Erythroblast (primary cell): ENCODE measurements around the gene ENHO.
"Not testable (repeated sequence)": the region's sequence is repeated elsewhere in the genome, so short reads cannot be mapped to it uniquely, and the experiment has no call there.

Experiments
- DNase-seq, 2 experiments: peaks; one replicate each; lab custom pipeline; 2025; lab: John Stamatoyannopoulos, UW
- GATA1 ChIP-seq: IDR thresholded peaks from 2 replicates; pipeline ENCODE4 v1.6.1; 2011; ENCODE audit warnings: low read depth, mild to moderate bottlenecking, control low read depth, low read length, moderate library complexity
- POLR2A ChIP-seq: IDR thresholded peaks from 2 replicates; pipeline ENCODE4 v1.6.1; 2011; ENCODE audit warnings: mild to moderate bottlenecking, low read length

The ENHO gene

DNA sequence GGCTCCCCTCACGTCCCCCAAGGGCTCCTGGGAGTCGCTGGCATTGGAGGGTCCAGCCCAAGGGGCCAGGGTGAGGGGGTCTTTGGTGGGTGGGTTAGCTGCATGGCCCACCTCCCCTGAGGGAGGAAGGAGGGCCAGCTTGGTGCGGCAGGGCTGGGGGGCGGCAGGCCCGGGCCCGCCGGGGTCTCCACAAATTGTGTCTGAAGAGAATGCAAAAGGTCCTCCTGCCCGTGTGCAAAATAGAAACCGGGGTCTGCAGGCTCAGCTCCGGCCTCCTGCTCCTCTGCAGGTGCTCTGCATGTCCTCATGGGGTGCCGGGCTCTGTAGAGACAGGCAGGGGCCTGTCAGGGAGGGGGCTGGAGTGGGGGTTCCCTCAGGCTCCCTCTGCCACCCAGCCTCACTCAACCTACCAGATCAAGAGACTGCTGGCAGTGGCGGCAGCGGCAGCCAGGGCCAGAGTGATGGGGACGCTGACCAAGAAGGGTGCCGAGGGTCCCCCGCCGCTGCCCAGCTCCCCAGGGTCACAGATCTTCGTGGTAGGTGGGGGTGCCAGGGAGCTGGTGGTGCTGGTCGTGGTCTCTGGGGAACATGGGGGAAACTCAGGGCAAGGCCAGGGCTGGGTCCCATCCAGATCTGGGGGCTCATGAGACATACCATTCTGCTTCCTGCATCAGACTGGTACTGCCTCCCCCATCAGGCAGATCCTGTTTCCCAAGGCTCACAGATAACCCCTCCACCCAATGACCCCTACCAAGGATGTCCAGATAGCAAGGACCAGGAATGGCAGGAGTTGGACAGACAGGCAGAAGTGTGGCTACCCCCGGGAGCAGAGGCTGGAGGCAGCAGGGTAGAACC is 29.2 kb upstream of the ENHO start:
- no peak for DNase-seq
- TF ChIP-seq GATA1 (no peak), POLR2A (no peak)

DNA sequence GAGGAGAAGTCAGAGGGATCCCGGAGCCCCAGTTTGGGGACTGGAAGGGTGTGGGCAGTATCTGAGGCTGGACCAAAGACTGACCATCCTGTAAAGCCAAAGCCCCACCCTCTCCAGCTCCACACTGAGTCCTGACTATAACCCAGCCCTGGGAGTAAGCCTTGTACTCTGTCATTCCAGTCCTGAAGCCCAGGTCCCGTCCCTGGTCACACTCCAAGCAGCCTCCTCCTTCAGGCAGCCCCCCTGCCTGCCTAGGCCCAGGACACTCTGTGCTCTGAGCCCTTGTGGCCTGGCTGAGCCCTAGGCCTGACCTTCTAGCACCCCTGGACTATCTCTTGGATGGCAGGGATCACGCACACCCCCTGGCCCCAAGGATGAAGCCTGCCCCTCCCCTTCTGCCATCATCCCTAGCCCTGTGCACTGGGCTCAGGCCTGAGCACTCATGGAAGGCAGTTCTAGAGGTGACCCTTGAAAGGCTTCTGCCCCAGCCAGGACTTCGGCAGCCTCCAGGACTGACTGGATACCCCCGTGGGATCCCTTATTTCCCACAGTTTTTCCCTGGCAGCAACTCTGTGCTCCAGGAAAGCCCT is 28.0 kb upstream of the ENHO start:
- no peak for DNase-seq
- TF ChIP-seq POLR2A (no peak), GATA1 (no peak)

DNA sequence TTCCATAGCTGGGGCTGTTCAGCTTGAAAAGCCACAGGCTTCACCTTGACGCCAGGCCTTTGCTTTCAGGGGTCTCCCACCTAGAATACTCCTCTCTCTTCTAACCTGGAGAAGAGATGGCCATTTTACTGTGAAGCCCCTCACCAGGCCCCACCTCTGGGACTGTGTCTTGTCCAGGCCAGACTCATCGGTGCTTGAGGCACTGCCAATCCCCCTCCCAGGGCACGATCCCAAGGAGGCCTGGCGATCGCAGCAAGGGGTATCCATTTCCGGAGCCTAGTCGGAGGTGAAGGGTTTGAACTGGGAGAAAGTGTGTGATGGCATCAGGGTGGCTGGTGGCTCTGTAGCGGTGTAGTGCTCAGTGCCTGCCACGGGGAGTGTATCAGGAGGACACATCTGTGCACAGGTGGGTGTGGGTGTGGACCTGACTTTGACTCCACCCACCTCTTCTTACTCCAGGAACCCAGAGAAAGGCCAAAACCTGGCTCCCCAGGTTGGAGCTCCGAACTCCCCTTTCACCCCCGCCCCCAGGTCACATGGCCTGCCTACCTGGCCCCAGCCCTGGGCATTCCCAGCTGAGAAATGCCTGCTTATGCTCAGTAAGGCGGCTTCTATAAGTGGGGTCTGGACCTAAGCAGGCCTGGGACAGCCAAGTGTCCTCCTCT is 27.4 kb upstream of the ENHO start:
- DNase-seq = no peak
- TF ChIP-seq GATA1 (no peak), POLR2A (no peak)

DNA sequence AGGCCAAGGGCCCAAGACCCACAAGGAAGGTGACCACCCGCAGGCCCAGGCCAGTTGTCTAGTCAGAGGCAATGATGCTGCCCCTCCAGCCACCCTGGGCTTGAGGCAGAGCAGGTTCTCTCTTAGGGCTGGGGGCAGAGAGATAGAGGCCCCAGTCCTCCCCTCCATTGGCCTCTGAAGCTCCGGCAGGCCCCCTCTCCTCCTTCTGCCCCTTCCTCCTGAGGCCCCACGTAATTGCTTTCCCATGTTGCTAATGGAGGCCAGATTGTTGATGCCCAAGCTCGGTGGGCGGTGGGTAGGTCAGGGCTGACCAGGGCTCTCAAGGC is 26.6 kb upstream of the ENHO start:
- DNase-seq = no peak
- TF ChIP-seq POLR2A (no peak), GATA1 (no peak)

DNA sequence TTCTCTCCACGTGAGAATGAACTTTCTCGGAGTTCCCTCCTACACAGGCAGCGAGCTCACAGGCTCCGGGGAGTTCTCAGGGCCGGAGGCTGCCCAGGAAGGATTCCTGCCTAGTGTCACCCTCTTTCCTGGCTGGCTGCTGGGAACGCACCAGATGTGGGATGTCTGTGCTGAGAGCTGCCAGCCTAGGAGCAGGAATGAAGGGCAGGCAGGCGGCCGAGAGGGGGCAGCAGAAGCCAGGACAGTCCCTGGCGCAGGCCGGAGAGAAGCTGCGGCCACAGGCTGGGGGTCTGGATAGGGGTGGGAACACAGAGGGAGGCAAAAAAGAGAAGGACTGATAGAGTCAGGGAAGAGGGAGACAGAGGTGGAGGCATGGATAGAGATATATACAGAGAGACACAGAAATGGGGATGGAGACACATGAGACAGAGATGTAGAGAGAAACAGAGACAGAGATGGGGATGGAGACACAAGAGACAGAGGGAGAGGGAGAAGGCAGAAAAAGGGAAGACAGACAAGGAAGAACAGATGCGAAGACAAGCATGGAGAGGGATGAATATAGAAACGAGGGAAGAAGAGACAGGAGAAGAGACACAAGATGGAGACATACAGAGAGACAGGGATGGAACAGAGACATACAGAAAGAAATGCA is 25.3 kb upstream of the ENHO start:
- DNase-seq = peak; percentile 26 to 48
- TF ChIP-seq POLR2A = no peak
- TF ChIP-seq GATA1 = no peak

DNA sequence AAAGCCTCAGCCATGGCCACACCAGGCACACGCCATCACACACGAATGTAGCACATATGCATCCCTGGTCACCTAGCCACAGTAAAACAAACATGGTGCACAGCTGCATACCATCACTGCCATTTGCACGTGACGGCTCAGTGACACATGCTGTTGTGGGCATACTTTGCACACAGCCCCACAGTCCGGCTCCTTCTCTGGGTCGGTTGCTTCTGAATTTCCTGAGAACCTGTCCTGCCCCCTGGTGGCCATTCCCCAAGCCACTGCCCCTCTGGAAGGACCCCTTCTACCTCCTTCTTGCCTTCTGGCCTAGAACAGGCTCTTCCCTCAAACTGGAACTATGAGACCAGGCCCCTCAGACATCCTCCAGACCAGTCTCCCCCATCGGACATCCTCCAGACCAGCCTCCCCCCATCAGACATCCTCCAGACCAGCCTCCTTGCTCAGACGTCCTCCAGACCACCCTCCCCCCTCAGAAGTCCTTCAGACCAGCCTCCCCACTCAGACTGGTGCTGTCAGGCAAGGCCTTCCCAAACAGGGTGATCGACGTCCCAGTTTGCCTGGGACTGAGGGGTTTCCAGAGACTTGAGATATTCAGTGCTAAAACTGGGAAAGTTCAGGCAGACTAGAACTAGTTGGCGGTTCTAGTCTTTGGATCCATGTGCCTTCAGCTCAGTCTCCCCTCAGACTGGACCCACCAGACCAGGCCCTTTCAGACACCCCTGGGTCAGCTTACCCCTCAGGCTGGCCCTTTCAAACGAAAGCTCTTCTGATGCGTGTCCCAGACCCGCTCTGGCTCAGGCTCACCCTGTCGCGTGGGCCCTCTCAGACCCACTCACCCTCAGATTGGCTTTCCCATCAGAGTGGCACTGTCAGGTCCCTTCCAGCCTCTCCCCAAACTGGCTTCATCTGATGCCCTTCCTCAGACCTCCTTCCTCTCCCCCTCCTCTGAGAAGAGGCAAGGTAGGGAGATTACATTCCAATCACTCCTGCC is 24.3 kb upstream of the ENHO start:
- no peak for TF ChIP-seq GATA1
- peak; percentile 69 to 76 for DNase-seq

DNA sequence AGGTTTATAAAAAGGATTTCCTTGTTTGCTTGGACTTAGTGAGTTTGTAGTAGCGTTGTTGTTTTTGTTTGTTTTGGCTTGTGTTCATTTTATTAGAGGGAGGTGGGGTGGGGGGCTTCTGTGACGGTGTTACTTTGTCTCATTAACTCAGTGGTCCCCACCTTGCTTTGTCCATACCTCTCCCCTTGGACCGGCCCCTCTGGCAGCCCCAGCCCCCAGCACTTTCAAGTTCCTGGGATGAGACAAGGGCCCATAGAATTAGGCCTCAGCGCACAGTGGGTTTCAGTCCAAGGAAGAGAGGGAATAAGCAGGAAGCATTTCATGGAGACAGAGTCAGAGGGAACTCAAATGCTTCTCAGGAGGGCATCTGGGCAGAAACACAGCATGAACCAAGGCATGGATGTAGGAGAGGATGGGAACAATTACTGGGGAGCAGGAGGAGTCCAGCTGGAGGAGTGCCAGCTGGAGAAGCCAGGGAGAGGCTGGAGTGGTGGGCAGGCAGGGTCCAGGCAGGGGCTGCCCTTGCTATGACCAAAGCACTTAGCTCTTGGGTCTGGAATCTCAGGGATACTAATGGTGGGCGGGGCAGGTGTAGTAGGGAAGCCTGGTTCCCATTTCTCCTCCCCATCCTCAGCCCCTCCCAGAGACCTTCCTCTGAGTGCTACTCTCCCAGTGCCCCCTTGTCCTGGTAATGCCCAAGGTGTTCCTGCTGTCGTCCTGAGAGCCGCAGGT is 23.5 kb upstream of the ENHO start:
- DNase-seq = no peak
- TF ChIP-seq POLR2A (no peak), GATA1 (no peak)

DNA sequence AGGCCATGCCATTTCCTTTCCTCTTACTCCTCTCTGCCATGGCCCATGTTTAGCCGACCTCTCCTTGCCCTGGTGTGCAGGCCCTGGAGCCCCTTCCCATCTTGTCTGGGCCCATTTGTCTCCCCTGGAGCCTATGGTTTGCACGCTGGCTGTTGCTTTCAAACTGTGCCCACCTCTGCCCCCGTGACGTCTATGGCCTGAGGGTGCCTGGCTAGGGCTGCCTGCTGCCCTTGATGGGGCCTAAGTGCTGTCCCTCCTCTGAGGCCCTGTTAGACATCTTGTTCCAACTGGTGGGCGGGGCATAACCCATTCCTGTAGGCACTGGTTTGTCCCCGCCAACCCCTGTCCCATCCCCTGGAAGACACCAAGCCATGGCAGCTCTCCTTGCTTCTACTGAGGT is 22.7 kb upstream of the ENHO start:
- no peak for DNase-seq
- TF ChIP-seq GATA1 (no peak), POLR2A (no peak)

DNA sequence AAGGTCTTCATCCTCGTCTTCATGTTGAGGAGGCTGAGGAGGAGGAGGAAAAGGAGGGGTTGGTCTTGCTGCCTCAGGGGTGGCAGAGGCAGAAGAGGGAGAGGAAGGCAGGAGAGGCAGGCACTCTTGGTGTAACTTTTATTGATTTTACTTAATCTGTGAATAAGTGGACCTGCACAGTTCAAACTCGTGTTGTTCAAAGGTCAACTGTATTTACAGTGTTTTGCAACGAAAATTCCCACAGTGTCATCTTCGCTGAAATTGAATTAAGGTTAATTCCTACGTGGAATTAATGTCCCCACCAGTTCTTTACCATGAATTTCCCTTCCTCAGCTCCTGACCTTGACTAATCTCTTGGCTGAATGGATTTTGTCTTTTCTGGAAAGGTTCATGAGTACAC is 21.2 kb upstream of the ENHO start:
- DNase-seq = no peak
- TF ChIP-seq POLR2A (no peak), GATA1 (no peak)

DNA sequence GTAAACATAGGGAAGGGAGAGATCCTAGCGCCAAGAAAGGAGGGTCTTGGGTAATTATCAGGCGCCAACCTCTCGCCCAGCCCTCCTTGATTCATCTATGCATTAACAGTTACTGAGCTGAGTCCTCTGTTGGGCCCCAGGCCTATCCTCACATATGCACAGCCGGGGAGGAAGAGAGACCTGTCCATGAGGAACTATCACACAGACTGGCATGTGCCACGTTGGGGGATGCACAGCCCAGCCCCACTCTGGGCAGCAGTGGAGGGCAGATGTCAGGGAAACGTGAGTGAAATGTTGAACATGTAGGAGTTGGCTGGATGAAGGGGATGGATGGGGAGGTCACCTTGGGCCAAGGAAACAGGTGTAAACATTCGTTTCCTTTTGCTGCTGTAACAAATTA is 18.8 kb upstream of the ENHO start:
- no peak for TF ChIP-seq POLR2A
- no peak for TF ChIP-seq GATA1
- DNase-seq = no peak

DNA sequence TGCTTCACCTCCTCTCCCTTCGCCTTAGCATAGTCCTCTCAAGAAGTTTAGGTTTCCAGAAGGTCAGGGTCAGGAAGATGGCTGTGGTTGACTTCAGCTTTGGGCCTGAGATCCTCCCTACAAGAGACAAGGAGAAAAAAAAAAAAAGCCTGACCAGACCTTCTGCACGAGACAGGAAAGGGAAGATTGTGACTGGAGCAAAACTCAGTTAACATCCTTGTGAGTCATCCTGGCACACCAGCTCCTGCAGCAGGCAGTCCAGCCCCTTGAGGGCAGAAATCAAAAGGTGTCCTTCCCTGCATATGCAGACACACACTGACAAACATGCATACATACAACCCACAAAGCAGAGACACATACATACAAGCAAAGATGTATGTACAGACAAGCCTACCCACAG is 18.0 kb upstream of the ENHO start:
- DNase-seq = no peak
- TF ChIP-seq POLR2A (no peak), GATA1 (no peak)

DNA sequence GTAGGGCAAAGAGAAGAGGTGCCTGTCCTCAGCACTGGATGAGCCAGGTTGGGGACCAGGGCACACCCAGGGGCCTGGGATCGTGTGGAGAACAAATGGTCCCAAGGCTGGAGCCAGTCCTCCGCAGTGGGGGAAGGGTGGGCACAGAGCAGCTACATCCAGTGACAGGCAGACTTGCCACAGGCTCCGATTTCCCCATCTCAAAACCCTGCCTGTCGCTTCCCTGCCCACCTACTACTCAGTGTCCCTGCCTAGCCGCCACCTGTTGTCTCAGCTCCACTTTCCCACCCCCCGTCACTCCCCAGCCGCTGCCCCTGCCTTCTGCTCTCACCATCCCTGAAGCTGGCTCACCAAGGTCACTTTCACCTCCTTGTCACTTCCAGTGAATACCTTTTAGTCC is 13.9 kb upstream of the ENHO start:
- TF ChIP-seq GATA1 (no peak), POLR2A (no peak)
- no peak for DNase-seq

DNA sequence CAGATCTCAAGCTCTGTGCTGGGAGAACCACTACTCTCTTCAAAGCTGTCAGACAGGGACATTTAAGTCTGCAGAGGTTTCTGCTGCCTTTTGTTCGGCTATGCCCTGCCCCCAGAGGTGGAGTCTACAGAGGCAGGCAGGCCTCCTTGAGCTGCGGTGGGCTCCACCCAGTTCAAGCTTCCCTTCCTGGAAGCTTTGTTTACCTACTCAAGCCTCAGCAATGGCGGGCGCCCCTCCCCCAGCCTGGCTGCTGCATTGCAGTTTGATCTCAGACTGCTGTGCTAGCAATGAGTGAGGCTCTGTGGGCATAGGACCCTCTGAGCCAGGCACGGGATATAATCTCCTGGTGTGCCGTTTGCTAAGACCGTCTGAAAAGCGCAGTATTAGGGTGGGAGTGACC is 9.3 kb upstream of the ENHO start:
- DNase-seq = not testable (repeated sequence)
